ENCODE results near the gene TRIM59.

The TRIM59 gene

GRCh38 chr3:160449636-160450598 is at the start of gene TRIM59 (continued):
- TF ChIP-seq PRDM2 (tag by site-specific recombination; IDR thresholded peaks at IDR 0.05; ENCODE audit: borderline replicate concordance) (no peak), SP3 (tag by site-specific recombination; IDR thresholded peaks at IDR 0.05) (peak; percentile 83), ZEB2 (tag by site-specific recombination; IDR thresholded peaks at IDR 0.05) (peak; percentile 66), ZNF449 (tag by site-specific recombination; IDR thresholded peaks at IDR 0.05) (peak; percentile 10; the same call in 1 of the 2 replicates), ZNF280C (tag by site-specific recombination; IDR thresholded peaks at IDR 0.05) (no peak), ZFHX2 (tag by site-specific recombination; conservative IDR thresholded peaks at IDR 0.05) (peak; percentile 50), HOXC10 (CRISPR knock-in tag; IDR thresholded peaks at IDR 0.05) (peak; percentile 89; the same call in 1 of the 2 replicates), HOXD13 (CRISPR knock-in tag; IDR thresholded peaks at IDR 0.05; ENCODE audit: borderline replicate concordance) (peak; percentile 93), ZBTB8A (tag by site-specific recombination; IDR thresholded peaks at IDR 0.05) (peak; percentile 98), ZNF621 (tag by site-specific recombination; IDR thresholded peaks at IDR 0.05) (no peak), ZNF501 (tag by site-specific recombination; IDR thresholded peaks at IDR 0.05) (peak; percentile 85; the same call in 1 of the 2 replicates), ZNF629 (tag by site-specific recombination; IDR thresholded peaks at IDR 0.05) (peak; percentile 45; the same call in 1 of the 2 replicates), ZFP37 (tag by site-specific recombination; IDR thresholded peaks at IDR 0.05) (peak; percentile 15; the same call in 1 of the 2 replicates), SP7 (tag by site-specific recombination; IDR thresholded peaks at IDR 0.05) (0 out of 2 replicates have a peak, but pooled peaks have one; percentile 18), ZBTB11 (tag by site-specific recombination; conservative IDR thresholded peaks at IDR 0.05; ENCODE audit: low read depth) (peak; percentile 83), ZXDB (tag by site-specific recombination; IDR thresholded peaks at IDR 0.05) (peak; percentile 39; the same call in 1 of the 2 replicates), KLF1 (tag by site-specific recombination; IDR thresholded peaks at IDR 0.05) (peak; percentile 55), ZNF2 (tag by site-specific recombination; IDR thresholded peaks at IDR 0.05) (peak; percentile 6; the same call in 1 of the 2 replicates)
